Naive thymus-derived CD4-positive, alpha-beta T cell (primary cell): ENCODE measurements around the gene WWOX. TPM values are rescaled to one million over a fixed set of nuclear protein-coding genes. Genes with fewer than 3 reads are reported as not detected.

ENCODE experiments used
- ATAC-seq: fragments of 150-1000 bp; cut with Tn5 transposase; 2 replicates; pipeline ENCODE4 v1.10.0; 2021; ENCODE audit warnings: mild to moderate bottlenecking, moderate library complexity
- CTCF ChIA-PET: fragments of 350-600 bp; sonication (Branson Sonifier 250); formaldehyde crosslinking; loops from one replicate; lab custom pipeline; 2021; ENCODE audit warnings: antibody characterized with exemption; lab: Charles Lee
- POLR2A ChIA-PET: fragments of 350-600 bp; sonication (Branson Sonifier 250); formaldehyde crosslinking; loops from one replicate; lab custom pipeline; 2021; ENCODE audit warnings: antibody characterized with exemption, inconsistent platforms; lab: Charles Lee
- DNase-seq, 9 donors: peaks; one replicate each; pipeline versions ENCODE4 v3.0.0 to v3.0.0-alpha.2; 2020 to 2022; ENCODE audit warnings: mixed read lengths in 1 of 9
- H3K27ac ChIP-seq: one replicate; pipeline ENCODE4 v1.7.0; 2013; ENCODE audit warnings: mild to moderate bottlenecking, low read depth, low read length, moderate library complexity
- H3K27me3 ChIP-seq, 2 donors: one replicate each; pipeline ENCODE4 v1.7.0; 2013; ENCODE audit warnings: low read length in 2 of 2, mild to moderate bottlenecking in 2 of 2, moderate library complexity in 2 of 2; ENCODE audit not compliant: control insufficient read depth in 2 of 2, insufficient read depth in 2 of 2
- H3K36me3 ChIP-seq, 3 experiments: 1 replicate in 2 of 3; 2 replicates in 1 of 3; pipeline ENCODE4 v1.7.0; 2013; ENCODE audit warnings: low read length in 3 of 3, mild to moderate bottlenecking in 3 of 3, moderate library complexity in 1 of 3; ENCODE audit not compliant: insufficient read depth in 3 of 3, control insufficient read depth in 2 of 3
- H3K4me1 ChIP-seq, 2 donors: one replicate each; pipeline ENCODE4 v1.7.0; 2013; ENCODE audit warnings: low read length in 2 of 2, mild to moderate bottlenecking in 2 of 2, moderate library complexity in 1 of 2; ENCODE audit not compliant: control insufficient read depth in 2 of 2, insufficient read depth in 2 of 2
- H3K4me3 ChIP-seq: 2 replicates; pipeline ENCODE4 v1.7.0; 2013; ENCODE audit warnings: mild to moderate bottlenecking, low read length
- H3K9me3 ChIP-seq, 3 experiments: 1 replicate in 2 of 3; 2 replicates in 1 of 3; pipeline ENCODE4 v1.7.0; 2013; ENCODE audit warnings: low read length in 3 of 3; ENCODE audit not compliant: control insufficient read depth in 2 of 3
- H3K27ac Mint-ChIP-seq, 9 donors: one replicate each; pipeline ENCODE4 v1.8.0; 2020 to 2022; ENCODE audit warnings: mixed read lengths in 9 of 9, mild to moderate bottlenecking in 8 of 9, moderate library complexity in 5 of 9, inconsistent platforms in 2 of 9
- H3K27me3 Mint-ChIP-seq, 5 donors: one replicate each; pipeline ENCODE4 v1.8.0; 2021 to 2022; ENCODE audit warnings: mixed read lengths in 5 of 5, mild to moderate bottlenecking in 1 of 5
- H3K36me3 Mint-ChIP-seq, 5 donors: one replicate each; pipeline ENCODE4 v1.8.0; 2020 to 2022; ENCODE audit warnings: mixed read lengths in 5 of 5, mild to moderate bottlenecking in 3 of 5, inconsistent platforms in 1 of 5
- H3K4me1 Mint-ChIP-seq, 7 donors: one replicate each; pipeline ENCODE4 v1.8.0; 2020 to 2022; ENCODE audit warnings: mixed read lengths in 7 of 7, mild to moderate bottlenecking in 3 of 7, inconsistent platforms in 1 of 7
- H3K4me3 Mint-ChIP-seq, 10 donors: one replicate each; pipeline ENCODE4 v1.8.0; 2020 to 2022; ENCODE audit warnings: mild to moderate bottlenecking in 10 of 10, mixed read lengths in 10 of 10, moderate library complexity in 6 of 10, inconsistent platforms in 2 of 10
- H3K9me3 Mint-ChIP-seq, 11 donors: one replicate each; pipeline ENCODE4 v1.8.0; 2020 to 2022; ENCODE audit warnings: mixed read lengths in 11 of 11, mild to moderate bottlenecking in 4 of 11, inconsistent platforms in 1 of 11, moderate library complexity in 1 of 11
- intact Hi-C, 2 donors: fragments of 100-400 bp; cut with micrococcal nuclease; formaldehyde crosslinking; loops; one replicate each; pipeline ENCODE4 v1.15.1; 2023
- polyA plus RNA-seq, 2 donors: library from polyadenylated mRNA; unstranded; fragments of 300-500 nt; fragmentation: Illumina TruSeq; gene quantifications; one replicate each; pipeline ENCODE4 v1.2.3, GENCODE V29; 2021
- total RNA-seq, 6 experiments: library from RNA in 5 of 6; stranded (reverse) in 5 of 6; gene quantifications; 1 replicate in 5 of 6; 2 replicates in 1 of 6; pipeline ENCODE4 v1.2.3 and lab custom pipeline; 2021 to 2026

The WWOX gene
- total and polyA plus RNA-seq, 7 experiments from 2014 or later: 13.8 to 31.1 (median 20.8) TPM

- H3K4me1 Mint-ChIP-seq: no peaks in the 10 kb centered on the region
- H3K27ac Mint-ChIP-seq: no peak overlapping the region
- Histone ChIP-seq H3K27ac (no peak overlapping the region), H3K36me3 (no peaks in the 10 kb centered on the region), H3K4me1 (no peaks in the 10 kb centered on the region), H3K9me3 (no peaks in the 10 kb centered on the region), H3K4me3 (no peak overlapping the region), H3K27me3 (no peaks in the 10 kb centered on the region)
- intact Hi-C loops: no loop called here
- H3K27me3 Mint-ChIP-seq: no peaks in the 10 kb centered on the region
- H3K4me3 Mint-ChIP-seq: no peak overlapping the region
- ChIA-PET CTCF (no interaction called here), POLR2A (no interaction called here)
- ATAC-seq (no peak), DNase-seq (no peak)
- H3K36me3 Mint-ChIP-seq: peaks cover 0 to 28% (median 16%) of the 10 kb centered on the region in 5 donors
- H3K9me3 Mint-ChIP-seq: peaks cover 0 to 2% (median 0%) of the 10 kb centered on the region in 11 donors
Observed at GRCh38 chr16:78274771-78275170, 175.3 kb downstream of the WWOX start.

- CTCF ChIA-PET: no interaction called here
- H3K27me3 Mint-ChIP-seq: no peaks in the 10 kb centered on the region
Observed at GRCh38 chr16:78275420-78275819, 176.0 kb downstream of the WWOX start.

GRCh38 chr16:78277321-78278055, 178.0 kb downstream of the WWOX start:
- Mint-ChIP-seq H3K27ac (no peak overlapping the region), H3K4me1 (no peaks in the 10 kb centered on the region), H3K36me3 (peaks cover 0 to 19% (median 15%) of the 10 kb centered on the region in 5 donors), H3K27me3 (no peaks in the 10 kb centered on the region), H3K9me3 (peaks cover 0 to 2% (median 0%) of the 10 kb centered on the region in 11 donors), H3K4me3 (no peak overlapping the region)
- Histone ChIP-seq H3K27me3 (no peaks in the 10 kb centered on the region), H3K4me1 (no peaks in the 10 kb centered on the region), H3K4me3 (no peak overlapping the region), H3K27ac (no peak overlapping the region), H3K9me3 (no peaks in the 10 kb centered on the region), H3K36me3 (no peaks in the 10 kb centered on the region)
- POLR2A ChIA-PET: no interaction called here
- CTCF ChIA-PET: no interaction called here
- intact Hi-C loops: no loop called here
- no peak for DNase-seq
- ATAC-seq: no peak

More at GRCh38 chr16:78275420-78275819, 176.0 kb downstream of the WWOX start:
- Mint-ChIP-seq H3K36me3 (peaks cover 0 to 26% (median 13%) of the 10 kb centered on the region in 5 donors), H3K4me1 (no peaks in the 10 kb centered on the region), H3K9me3 (peaks cover 0 to 2% (median 0%) of the 10 kb centered on the region in 11 donors), H3K27ac (no peak overlapping the region), H3K4me3 (no peak overlapping the region)
- H3K4me1 ChIP-seq: no peaks in the 10 kb centered on the region
- intact Hi-C loops: no loop called here
- H3K9me3 ChIP-seq: no peaks in the 10 kb centered on the region
- POLR2A ChIA-PET: no interaction called here
- no peak overlapping the region for H3K27ac ChIP-seq
- H3K4me3 ChIP-seq: no peak overlapping the region
- ATAC-seq (no peak), DNase-seq (no peak)
- H3K27me3 ChIP-seq: no peaks in the 10 kb centered on the region
- H3K36me3 ChIP-seq: no peaks in the 10 kb centered on the region

- Mint-ChIP-seq H3K4me3 (no peak overlapping the region), H3K27ac (no peak overlapping the region), H3K36me3 (peaks cover 0 to 19% (median 15%) of the 10 kb centered on the region in 5 donors), H3K27me3 (no peaks in the 10 kb centered on the region), H3K4me1 (no peaks in the 10 kb centered on the region), H3K9me3 (peaks cover 0 to 2% (median 0%) of the 10 kb centered on the region in 11 donors)
- Histone ChIP-seq H3K4me3 (no peak overlapping the region), H3K9me3 (no peaks in the 10 kb centered on the region), H3K4me1 (no peaks in the 10 kb centered on the region), H3K36me3 (no peaks in the 10 kb centered on the region), H3K27me3 (no peaks in the 10 kb centered on the region), H3K27ac (no peak overlapping the region)
- ChIA-PET CTCF (no interaction called here), POLR2A (no interaction called here)
- DNase-seq: no peak
- intact Hi-C loops: no loop called here
- no peak for ATAC-seq
Observed at GRCh38 chr16:78278056-78278450, 178.6 kb downstream of the WWOX start.

GRCh38 chr16:78281115-78281514, 181.7 kb downstream of the WWOX start:
- CTCF ChIA-PET: no interaction called here
- Histone ChIP-seq H3K9me3 (no peaks in the 10 kb centered on the region), H3K27me3 (no peaks in the 10 kb centered on the region), H3K4me1 (no peaks in the 10 kb centered on the region), H3K36me3 (no peaks in the 10 kb centered on the region), H3K4me3 (no peak overlapping the region), H3K27ac (no peak overlapping the region)
- Mint-ChIP-seq H3K27me3 (no peaks in the 10 kb centered on the region), H3K27ac (no peak overlapping the region), H3K4me1 (no peaks in the 10 kb centered on the region), H3K9me3 (peaks cover 0 to 4% (median 0%) of the 10 kb centered on the region in 11 donors), H3K4me3 (no peak overlapping the region), H3K36me3 (peaks cover 0 to 16% (median 8%) of the 10 kb centered on the region in 5 donors)
- POLR2A ChIA-PET: no interaction called here
- DNase-seq (no peak), ATAC-seq (no peak)
- intact Hi-C loops: no loop called here

- ATAC-seq (no peak), DNase-seq (no peak)
- no peaks in the 10 kb centered on the region for H3K27me3 ChIP-seq
- Mint-ChIP-seq H3K27me3 (no peaks in the 10 kb centered on the region), H3K4me3 (no peak overlapping the region), H3K36me3 (peaks cover 0 to 19% (median 8%) of the 10 kb centered on the region in 5 donors), H3K9me3 (peaks cover 0 to 4% (median 0%) of the 10 kb centered on the region in 11 donors), H3K27ac (no peak overlapping the region), H3K4me1 (no peaks in the 10 kb centered on the region)
- intact Hi-C loops: no loop called here
- H3K9me3 ChIP-seq: no peaks in the 10 kb centered on the region
- ChIA-PET POLR2A (no interaction called here), CTCF (interaction anchor here (0.5 to 0.7 kb wide), 2 partner anchors 29 to 125 kb away, joined by 4 to 5 read pairs; no protein-coding TSS in a partner anchor)
- no peaks in the 10 kb centered on the region for H3K36me3 ChIP-seq
- no peak overlapping the region for H3K4me3 ChIP-seq
- H3K4me1 ChIP-seq: no peaks in the 10 kb centered on the region
- H3K27ac ChIP-seq: no peak overlapping the region
Observed at GRCh38 chr16:78283548-78284251, 184.2 kb downstream of the WWOX start.
